ENCODE measurements around the gene PTGIR. TPM values are rescaled to one million over a fixed set of nuclear protein-coding genes. Genes with fewer than 3 reads are reported as not detected.

Gene PTGIR
- polyA plus RNA-seq, 4 donors = 0.45 to 3.4 (median 1.6) TPM; not detected in 1

DNA sequence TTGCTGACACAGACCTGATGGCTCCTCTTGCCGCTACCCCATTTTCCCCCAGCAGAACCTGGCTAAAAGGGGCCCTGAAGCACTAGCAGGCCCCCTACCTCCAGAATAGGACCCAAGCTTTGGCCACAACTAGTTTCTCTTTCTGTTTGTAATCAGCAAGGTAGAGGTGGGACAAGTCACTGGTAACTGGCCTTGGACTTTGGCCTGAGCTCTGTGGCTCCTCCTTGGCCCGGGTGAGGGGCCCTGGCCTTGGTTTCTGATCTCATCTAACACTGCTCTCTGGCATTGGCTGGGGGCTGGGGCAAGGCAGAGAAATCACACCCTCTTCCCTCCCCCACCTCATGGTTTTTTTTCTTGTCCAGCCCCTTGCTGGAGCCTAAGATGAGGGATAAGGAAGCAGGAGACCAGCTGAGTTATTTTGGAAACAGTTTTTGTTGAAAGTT lies 21.7 kb downstream of the PTGIR start:
- WGBS, 3 donors = 3 to 22% (median 21%) methylated on average over 2 of the region's 2 CpGs
- peak overlapping the region; percentile 93 to 99 (median 97) for H3K27ac ChIP-seq (ENCODE audit: low read depth in 1 of 3, low read length in 2 of 3)
- H3K9me3 ChIP-seq (ENCODE audit: control insufficient read depth in 2 of 2, insufficient read depth in 1 of 2, low read depth in 1 of 2, low read length in 1 of 2) = peaks cover 0 to 12% of the 10 kb centered on the region in 2 donors
- H3K4me1 ChIP-seq (ENCODE audit: control insufficient read depth in 3 of 3, insufficient read depth in 2 of 3, low read depth in 1 of 3, low read length in 2 of 3) = peaks cover 3 to 43% (median 4%) of the 10 kb centered on the region in 3 donors
- FAIRE-seq (no peak), DNase-seq (peak; percentile 95 to 98)
- H3K4me3 ChIP-seq (ENCODE audit: low read depth in 1 of 3, low read length in 3 of 3) = peak overlapping the region in 2 of 3 donors; percentile 96 to 97
- H3K27me3 ChIP-seq (ENCODE audit: control insufficient read depth in 3 of 3, insufficient read depth in 3 of 3, low read length in 3 of 3) = no peaks in the 10 kb centered on the region
- H3K36me3 ChIP-seq (ENCODE audit: control insufficient read depth in 3 of 3, insufficient read depth in 2 of 3, low read depth in 1 of 3, low read length in 3 of 3) = peaks cover 0 to 46% (median 20%) of the 10 kb centered on the region in 3 donors

DNA sequence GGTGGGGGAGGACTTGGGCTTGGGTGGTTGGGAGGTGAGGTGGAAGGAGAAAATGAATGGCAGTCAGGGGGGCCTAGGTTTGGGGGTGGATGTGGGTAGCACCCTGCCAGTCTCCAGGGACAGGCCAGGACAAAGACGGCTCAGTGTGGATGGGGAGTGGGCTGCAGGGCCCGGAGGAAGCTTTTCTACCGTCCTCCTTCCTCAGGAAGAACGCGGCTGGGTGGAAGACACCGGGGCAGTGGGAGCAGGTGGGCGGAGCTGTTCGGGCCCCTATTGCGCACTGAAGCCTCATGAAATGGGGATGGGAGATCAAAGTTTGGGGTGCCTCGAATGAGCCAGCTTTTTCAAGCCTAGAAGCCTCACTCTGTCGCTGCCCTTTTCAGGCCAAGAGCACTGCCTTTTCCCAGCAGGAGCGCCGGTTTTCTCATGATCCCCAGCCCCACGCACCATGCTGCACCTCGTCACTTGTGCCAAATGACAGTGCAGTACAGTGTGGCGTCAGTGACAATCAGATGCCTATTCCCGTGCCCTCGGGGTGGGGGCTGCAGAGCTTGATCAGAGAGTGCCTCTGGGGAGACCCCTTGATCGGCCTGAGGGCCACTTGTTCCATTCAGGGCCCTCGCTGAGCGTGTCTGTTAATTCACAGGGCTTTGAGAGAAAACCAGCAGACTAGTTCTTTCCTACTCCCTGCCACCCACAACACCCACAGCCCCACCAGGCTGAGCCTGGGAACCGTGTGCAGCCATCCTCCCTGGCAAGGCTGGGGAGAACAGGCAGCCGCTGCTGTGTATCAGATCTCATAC lies 22.3 kb downstream of the PTGIR start:
- Histone ChIP-seq H3K4me3 (ENCODE audit: low read depth in 1 of 3, low read length in 3 of 3) (peak overlapping the region; percentile 96 to 98 (median 97)), H3K9me3 (ENCODE audit: control insufficient read depth in 2 of 2, insufficient read depth in 1 of 2, low read depth in 1 of 2, low read length in 1 of 2) (peaks cover 0 to 15% of the 10 kb centered on the region in 2 donors), H3K27ac (ENCODE audit: low read depth in 1 of 3, low read length in 2 of 3) (peak overlapping the region; percentile 93 to 99 (median 97)), H3K4me1 (ENCODE audit: control insufficient read depth in 3 of 3, insufficient read depth in 2 of 3, low read depth in 1 of 3, low read length in 2 of 3) (peaks cover 3 to 43% (median 4%) of the 10 kb centered on the region in 3 donors), H3K36me3 (ENCODE audit: control insufficient read depth in 3 of 3, insufficient read depth in 2 of 3, low read depth in 1 of 3, low read length in 3 of 3) (peaks cover 0 to 40% (median 13%) of the 10 kb centered on the region in 3 donors), H3K27me3 (ENCODE audit: control insufficient read depth in 3 of 3, insufficient read depth in 3 of 3, low read length in 3 of 3) (no peaks in the 10 kb centered on the region)
- 3 to 9% (median 5%) methylated on average over 22 to 23 of the region's 23 CpGs for WGBS, 3 donors
- peak; percentile 45 to 49 for DNase-seq
- FAIRE-seq = no peak

DNA sequence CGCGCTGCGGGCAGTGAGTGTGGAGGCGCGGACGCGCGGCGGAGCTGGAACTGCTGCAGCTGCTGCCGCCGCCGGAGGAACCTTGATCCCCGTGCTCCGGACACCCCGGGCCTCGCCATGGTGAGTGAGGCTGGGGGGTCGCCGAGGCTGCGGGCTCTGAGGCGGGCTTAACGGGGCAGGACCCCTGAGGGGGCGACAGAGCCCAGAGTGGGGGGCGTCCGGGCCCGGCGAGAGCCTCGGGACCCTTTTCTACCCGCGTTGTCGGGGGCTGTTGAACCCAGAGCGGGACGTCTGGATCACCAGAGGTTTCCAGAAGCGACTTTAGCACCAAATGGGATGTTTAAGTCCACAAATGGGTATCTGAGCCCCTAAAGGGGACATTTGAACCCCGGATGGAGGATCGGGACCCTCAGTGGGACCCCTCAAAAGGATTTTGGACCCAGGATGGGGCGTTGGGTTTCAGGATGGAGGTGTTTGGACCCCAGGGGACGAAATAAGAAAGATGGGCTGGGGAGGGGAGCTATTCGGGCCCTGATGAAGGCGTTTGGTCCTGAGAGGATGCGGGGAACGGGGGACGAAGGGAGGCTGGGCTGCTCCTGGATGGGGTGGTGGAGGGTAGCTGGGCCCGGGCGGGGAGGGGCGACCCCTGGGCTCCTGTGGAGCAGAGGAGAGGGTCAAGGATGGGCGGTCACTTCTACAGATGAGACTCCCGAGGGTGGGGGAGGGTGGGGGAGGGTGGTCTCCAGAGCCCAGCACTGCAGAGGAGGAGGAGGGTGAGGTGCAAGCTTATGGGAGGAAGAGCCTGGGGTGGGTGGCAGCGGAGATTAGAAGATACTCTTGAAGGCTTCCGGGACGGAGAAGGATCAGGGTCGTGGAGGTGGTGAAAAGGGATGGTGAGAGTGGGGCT lies 23.3 kb downstream of the PTGIR start, which contains the start of gene CALM3:
Gene CALM3, plus strand, starts transcription at position 13 of the 907 bp plus-strand sequence. Its CDS starts 105 bp downstream, at position 118.
- no peaks in the 10 kb centered on the region for H3K27me3 ChIP-seq (ENCODE audit: control insufficient read depth in 3 of 3, insufficient read depth in 3 of 3, low read length in 3 of 3)
- peaks cover 0 to 30% (median 7%) of the 10 kb centered on the region in 3 donors for H3K36me3 ChIP-seq (ENCODE audit: control insufficient read depth in 3 of 3, insufficient read depth in 2 of 3, low read depth in 1 of 3, low read length in 3 of 3)
- H3K4me1 ChIP-seq (ENCODE audit: control insufficient read depth in 3 of 3, insufficient read depth in 2 of 3, low read depth in 1 of 3, low read length in 2 of 3) = peaks cover 3 to 39% (median 4%) of the 10 kb centered on the region in 3 donors
- H3K4me3 ChIP-seq (ENCODE audit: low read depth in 1 of 3, low read length in 3 of 3) = peak within 1 kb of the TSS; percentile 96 to 98 (median 97)
- peak within 1 kb of the TSS; percentile 95 to 99 (median 97) for H3K27ac ChIP-seq (ENCODE audit: low read depth in 1 of 3, low read length in 2 of 3)
- DNase-seq (peak; percentile 21 to 39), FAIRE-seq (no peak)
- peaks cover 0 to 15% of the 10 kb centered on the region in 2 donors for H3K9me3 ChIP-seq (ENCODE audit: control insufficient read depth in 2 of 2, insufficient read depth in 1 of 2, low read depth in 1 of 2, low read length in 1 of 2)
- WGBS, 3 donors = 1% methylated on average over 36 to 51 of the region's 51 CpGs

DNA sequence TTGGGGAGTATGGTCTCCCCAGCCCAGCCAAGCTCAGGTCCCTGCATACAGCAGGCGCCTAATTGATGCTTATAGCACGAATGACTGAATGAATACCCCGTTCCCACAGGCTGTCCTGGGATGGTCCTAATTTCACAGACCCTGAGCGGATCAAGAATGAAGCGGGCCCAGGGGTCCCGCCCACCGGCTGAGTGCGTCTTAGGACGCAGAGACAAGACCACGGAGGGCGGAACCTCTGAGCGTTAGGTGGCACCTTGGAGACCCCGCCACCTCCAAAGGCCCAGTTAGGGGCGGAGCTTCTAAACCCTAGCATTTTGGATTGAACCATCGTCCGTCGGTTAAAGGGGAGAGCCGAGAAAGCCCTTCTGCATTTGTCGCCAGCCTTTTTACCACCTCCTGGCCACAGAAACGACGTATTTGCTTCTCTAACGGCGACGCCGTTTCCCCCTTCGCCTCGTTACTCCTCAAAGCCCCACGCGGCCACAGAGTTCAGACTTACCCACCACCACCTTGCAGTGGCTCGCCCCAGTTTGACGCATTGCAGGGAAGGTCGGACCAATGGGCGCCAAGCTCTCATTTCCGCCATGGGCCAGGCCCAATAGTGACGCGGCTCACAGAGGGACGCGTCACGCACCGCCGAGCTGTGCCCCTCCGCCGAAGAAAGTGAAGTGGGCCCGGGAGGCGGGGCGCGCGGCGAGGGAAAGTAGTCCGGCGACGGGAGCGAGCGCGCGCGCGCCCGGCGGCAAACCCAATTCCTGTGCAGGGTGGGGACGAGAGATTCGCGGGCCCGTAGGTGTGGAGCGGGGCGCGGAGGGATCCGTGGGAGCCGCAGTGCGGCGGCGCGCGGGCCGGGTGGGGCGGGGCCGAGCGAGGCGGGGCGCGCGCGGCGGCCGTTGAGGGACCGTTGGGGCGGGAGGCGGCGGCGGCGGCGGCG lies 24.2 kb downstream of the PTGIR start:
- Histone ChIP-seq H3K27ac (ENCODE audit: low read depth in 1 of 3, low read length in 2 of 3) (peak overlapping the region; percentile 88 to 97 (median 95)), H3K9me3 (ENCODE audit: control insufficient read depth in 2 of 2, insufficient read depth in 1 of 2, low read depth in 1 of 2, low read length in 1 of 2) (peaks cover 0 to 15% of the 10 kb centered on the region in 2 donors), H3K27me3 (ENCODE audit: control insufficient read depth in 3 of 3, insufficient read depth in 3 of 3, low read length in 3 of 3) (no peaks in the 10 kb centered on the region), H3K4me3 (ENCODE audit: low read depth in 1 of 3, low read length in 3 of 3) (peak overlapping the region; percentile 96 to 98 (median 97)), H3K36me3 (ENCODE audit: control insufficient read depth in 3 of 3, insufficient read depth in 2 of 3, low read depth in 1 of 3, low read length in 3 of 3) (peaks cover 0 to 21% (median 1%) of the 10 kb centered on the region in 3 donors), H3K4me1 (ENCODE audit: control insufficient read depth in 3 of 3, insufficient read depth in 2 of 3, low read depth in 1 of 3, low read length in 2 of 3) (peaks cover 3 to 29% (median 4%) of the 10 kb centered on the region in 3 donors)
- DNase-seq = peak; percentile 96 to 100
- FAIRE-seq = no peak
- WGBS, 3 donors = 1% methylated on average over 47 to 93 of the region's 93 CpGs

DNA sequence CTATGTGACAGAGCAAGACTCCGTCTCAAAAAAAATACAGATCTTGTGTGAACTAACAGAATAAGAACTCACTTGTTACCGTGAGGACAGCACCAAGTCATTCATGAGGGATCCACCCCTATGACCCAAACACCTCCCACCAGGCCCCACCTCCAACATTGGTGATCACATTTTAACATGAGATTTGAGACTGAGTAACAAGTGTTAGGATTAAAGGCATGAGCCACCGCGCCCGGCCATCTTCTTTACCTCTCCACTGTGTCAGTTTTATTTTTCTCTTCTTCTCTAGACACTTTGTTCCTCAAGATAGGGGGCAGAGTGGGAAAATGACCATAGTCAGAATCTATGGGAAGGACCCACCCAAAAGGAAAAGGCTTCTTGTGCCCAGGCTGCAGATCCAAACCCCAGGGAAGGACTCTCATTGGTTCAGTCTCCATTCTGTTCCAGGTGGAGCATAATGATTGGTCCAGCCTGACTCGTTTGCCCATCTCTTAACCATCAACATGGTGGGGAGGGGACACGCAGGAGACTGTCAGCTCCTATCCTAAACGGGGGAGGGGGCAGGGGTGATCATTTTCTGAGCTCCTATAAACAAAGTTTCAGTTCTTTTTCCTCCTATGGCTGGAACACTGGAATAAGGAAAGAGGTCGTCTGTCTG lies 25.0 kb downstream of the PTGIR start:
- FAIRE-seq = no peak

DNA sequence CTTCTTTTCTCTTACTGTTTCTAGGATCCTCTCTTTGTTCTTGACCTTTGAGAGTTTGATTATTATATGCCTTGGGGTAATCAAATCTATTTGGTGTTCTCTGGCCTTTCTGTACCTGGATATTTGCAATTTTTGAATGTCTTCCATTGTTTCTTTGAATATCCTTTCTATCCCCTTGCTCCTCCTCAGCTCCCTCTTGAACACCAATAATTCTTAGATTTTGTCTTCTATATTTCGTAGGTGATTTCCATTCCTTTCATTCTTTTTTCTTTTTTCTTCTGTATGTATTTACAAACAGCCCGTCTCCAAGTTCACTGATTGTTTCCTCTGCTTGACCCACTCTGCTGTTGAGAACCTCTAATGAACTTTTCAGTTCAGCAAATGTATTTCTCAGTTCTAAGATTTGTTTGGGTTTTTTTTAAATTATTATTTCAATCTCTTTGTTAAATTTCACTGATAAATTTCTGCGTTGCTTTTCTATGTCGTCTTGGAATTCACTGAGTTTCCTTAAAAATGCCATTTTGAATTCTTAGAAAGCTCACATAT lies 26.4 kb downstream of the PTGIR start:
- Histone ChIP-seq H3K4me3 (ENCODE audit: low read depth in 1 of 3, low read length in 3 of 3) (no peak overlapping the region), H3K9me3 (ENCODE audit: control insufficient read depth in 2 of 2, insufficient read depth in 1 of 2, low read depth in 1 of 2, low read length in 1 of 2) (peaks cover 0 to 15% of the 10 kb centered on the region in 2 donors), H3K27ac (ENCODE audit: low read depth in 1 of 3, low read length in 2 of 3) (no peak overlapping the region), H3K36me3 (ENCODE audit: control insufficient read depth in 3 of 3, insufficient read depth in 2 of 3, low read depth in 1 of 3, low read length in 3 of 3) (peaks cover 0 to 5% (median 0%) of the 10 kb centered on the region in 3 donors), H3K4me1 (ENCODE audit: control insufficient read depth in 3 of 3, insufficient read depth in 2 of 3, low read depth in 1 of 3, low read length in 2 of 3) (peaks cover 0 to 7% (median 3%) of the 10 kb centered on the region in 3 donors), H3K27me3 (ENCODE audit: control insufficient read depth in 3 of 3, insufficient read depth in 3 of 3, low read length in 3 of 3) (no peaks in the 10 kb centered on the region)
- FAIRE-seq (no peak), DNase-seq (no peak)
- WGBS, 3 donors = 93 to 96% (median 95%) methylated on average over 4 of the region's 4 CpGs

More for the DNA sequence above, 25.0 kb downstream of the PTGIR start:
- peaks cover 3 to 21% (median 4%) of the 10 kb centered on the region in 3 donors for H3K4me1 ChIP-seq (ENCODE audit: control insufficient read depth in 3 of 3, insufficient read depth in 2 of 3, low read depth in 1 of 3, low read length in 2 of 3)
- peak overlapping the region in 2 of 3 donors; percentile 88 to 95 for H3K27ac ChIP-seq (ENCODE audit: low read depth in 1 of 3, low read length in 2 of 3)
- H3K27me3 ChIP-seq (ENCODE audit: control insufficient read depth in 3 of 3, insufficient read depth in 3 of 3, low read length in 3 of 3) = no peaks in the 10 kb centered on the region
- H3K36me3 ChIP-seq (ENCODE audit: control insufficient read depth in 3 of 3, insufficient read depth in 2 of 3, low read depth in 1 of 3, low read length in 3 of 3) = peaks cover 0 to 13% (median 0%) of the 10 kb centered on the region in 3 donors
- 64 to 68% (median 67%) methylated on average over 9 of the region's 9 CpGs for WGBS, 3 donors
- no peak for DNase-seq
- H3K4me3 ChIP-seq (ENCODE audit: low read depth in 1 of 3, low read length in 3 of 3) = peak overlapping the region in 2 of 3 donors; percentile 96 to 97
- H3K9me3 ChIP-seq (ENCODE audit: control insufficient read depth in 2 of 2, insufficient read depth in 1 of 2, low read depth in 1 of 2, low read length in 1 of 2) = peaks cover 0 to 15% of the 10 kb centered on the region in 2 donors

DNA sequence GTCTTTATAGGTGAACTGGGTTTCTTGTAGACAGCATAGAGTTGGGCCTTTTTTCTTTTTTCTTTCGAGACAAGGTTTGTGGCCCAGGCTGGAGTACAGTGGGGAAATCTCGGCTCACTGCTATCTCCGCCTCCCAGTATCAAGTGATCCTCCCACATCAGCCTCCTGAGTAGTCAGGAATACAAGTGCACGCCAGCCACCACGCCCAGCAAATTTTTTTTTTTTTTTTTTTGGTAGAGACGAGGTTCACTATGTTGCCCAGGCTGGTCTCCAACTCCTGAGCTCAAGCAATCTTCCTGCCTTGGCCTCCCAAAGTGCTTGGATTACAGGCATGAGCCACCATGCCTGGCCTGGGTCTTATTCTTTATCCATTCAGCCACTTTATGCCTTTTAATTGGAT lies 28.9 kb downstream of the PTGIR start:
- no peak for FAIRE-seq
- Histone ChIP-seq H3K4me1 (ENCODE audit: control insufficient read depth in 3 of 3, insufficient read depth in 2 of 3, low read depth in 1 of 3, low read length in 2 of 3) (peaks cover 0 to 4% (median 0%) of the 10 kb centered on the region in 3 donors), H3K9me3 (ENCODE audit: control insufficient read depth in 2 of 2, insufficient read depth in 1 of 2, low read depth in 1 of 2, low read length in 1 of 2) (peaks cover 0 to 15% of the 10 kb centered on the region in 2 donors), H3K27ac (ENCODE audit: low read depth in 1 of 3, low read length in 2 of 3) (no peak overlapping the region), H3K27me3 (ENCODE audit: control insufficient read depth in 3 of 3, insufficient read depth in 3 of 3, low read length in 3 of 3) (no peaks in the 10 kb centered on the region), H3K36me3 (ENCODE audit: control insufficient read depth in 3 of 3, insufficient read depth in 2 of 3, low read depth in 1 of 3, low read length in 3 of 3) (no peaks in the 10 kb centered on the region), H3K4me3 (ENCODE audit: low read depth in 1 of 3, low read length in 3 of 3) (no peak overlapping the region)
- WGBS, 3 donors = 38 to 67% (median 61%) methylated on average over 6 of the region's 6 CpGs
- no peak for DNase-seq
